ENCODE measurements around the gene VPS37C.

DNA sequence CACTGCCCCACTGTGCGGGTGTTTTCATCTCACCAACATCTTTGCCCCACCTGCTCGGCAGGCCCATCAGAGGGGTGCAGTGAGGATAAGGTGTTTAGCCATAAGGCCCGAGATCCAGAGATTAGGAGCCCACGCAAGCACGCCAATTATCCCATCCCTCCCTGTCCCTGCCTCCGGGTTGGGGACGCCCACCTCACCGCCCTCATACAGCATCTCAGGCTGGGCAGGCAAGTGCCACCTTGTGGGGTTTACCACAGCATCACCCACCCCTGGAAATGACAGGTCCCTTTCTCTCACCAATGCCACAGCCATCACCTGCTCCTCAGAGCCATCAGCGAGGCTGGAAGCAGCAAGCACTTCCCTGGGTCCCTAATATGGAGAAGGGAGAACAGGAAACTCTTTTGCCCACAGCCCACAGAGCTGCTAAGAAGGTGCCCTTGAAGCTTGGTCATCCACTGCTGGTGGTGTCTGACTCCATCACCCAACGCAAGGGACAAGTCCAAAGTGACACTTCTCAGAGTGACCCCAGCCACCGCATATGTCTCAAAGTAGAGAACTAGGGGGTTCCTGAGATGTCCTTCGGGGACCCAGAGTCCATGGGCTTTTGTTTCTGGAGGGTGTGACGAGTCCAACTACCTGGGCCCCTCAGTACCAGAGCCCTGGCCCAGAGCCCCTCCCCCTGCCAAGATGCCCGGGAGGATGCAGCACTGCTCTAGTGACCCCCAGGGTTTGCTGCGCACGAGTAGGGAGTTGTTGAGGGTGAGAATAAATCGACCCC is 15.8 kb downstream of the VPS37C start:
- TF ChIP-seq, protein P1, sequence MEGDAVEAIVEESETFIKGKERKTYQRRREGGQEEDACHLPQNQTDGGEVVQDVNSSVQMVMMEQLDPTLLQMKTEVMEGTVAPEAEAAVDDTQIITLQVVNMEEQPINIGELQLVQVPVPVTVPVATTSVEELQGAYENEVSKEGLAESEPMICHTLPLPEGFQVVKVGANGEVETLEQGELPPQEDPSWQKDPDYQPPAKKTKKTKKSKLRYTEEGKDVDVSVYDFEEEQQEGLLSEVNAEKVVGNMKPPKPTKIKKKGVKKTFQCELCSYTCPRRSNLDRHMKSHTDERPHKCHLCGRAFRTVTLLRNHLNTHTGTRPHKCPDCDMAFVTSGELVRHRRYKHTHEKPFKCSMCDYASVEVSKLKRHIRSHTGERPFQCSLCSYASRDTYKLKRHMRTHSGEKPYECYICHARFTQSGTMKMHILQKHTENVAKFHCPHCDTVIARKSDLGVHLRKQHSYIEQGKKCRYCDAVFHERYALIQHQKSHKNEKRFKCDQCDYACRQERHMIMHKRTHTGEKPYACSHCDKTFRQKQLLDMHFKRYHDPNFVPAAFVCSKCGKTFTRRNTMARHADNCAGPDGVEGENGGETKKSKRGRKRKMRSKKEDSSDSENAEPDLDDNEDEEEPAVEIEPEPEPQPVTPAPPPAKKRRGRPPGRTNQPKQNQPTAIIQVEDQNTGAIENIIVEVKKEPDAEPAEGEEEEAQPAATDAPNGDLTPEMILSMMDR (IDR thresholded peaks at IDR 0.05) = no peak
- TF ChIP-seq POLR2AphosphoS5 (IDR thresholded peaks at IDR 0.05; ENCODE audit: low read depth, low read length) (no peak), SIN3A (IDR thresholded peaks at IDR 0.05; ENCODE audit: borderline replicate concordance, insufficient read depth, low read depth, low read length) (no peak), TCF7L2 (IDR thresholded peaks at IDR 0.05; ENCODE audit: low read depth, low read length) (no peak)
- TF ChIP-seq, protein P2, sequence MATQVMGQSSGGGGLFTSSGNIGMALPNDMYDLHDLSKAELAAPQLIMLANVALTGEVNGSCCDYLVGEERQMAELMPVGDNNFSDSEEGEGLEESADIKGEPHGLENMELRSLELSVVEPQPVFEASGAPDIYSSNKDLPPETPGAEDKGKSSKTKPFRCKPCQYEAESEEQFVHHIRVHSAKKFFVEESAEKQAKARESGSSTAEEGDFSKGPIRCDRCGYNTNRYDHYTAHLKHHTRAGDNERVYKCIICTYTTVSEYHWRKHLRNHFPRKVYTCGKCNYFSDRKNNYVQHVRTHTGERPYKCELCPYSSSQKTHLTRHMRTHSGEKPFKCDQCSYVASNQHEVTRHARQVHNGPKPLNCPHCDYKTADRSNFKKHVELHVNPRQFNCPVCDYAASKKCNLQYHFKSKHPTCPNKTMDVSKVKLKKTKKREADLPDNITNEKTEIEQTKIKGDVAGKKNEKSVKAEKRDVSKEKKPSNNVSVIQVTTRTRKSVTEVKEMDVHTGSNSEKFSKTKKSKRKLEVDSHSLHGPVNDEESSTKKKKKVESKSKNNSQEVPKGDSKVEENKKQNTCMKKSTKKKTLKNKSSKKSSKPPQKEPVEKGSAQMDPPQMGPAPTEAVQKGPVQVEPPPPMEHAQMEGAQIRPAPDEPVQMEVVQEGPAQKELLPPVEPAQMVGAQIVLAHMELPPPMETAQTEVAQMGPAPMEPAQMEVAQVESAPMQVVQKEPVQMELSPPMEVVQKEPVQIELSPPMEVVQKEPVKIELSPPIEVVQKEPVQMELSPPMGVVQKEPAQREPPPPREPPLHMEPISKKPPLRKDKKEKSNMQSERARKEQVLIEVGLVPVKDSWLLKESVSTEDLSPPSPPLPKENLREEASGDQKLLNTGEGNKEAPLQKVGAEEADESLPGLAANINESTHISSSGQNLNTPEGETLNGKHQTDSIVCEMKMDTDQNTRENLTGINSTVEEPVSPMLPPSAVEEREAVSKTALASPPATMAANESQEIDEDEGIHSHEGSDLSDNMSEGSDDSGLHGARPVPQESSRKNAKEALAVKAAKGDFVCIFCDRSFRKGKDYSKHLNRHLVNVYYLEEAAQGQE (IDR thresholded peaks at IDR 0.05; ENCODE audit: insufficient read depth in 1 of 2, low read depth in 2 of 2, low read length in 1 of 2) = no peak
